GM12878 (cell line): ENCODE results near the gene ABCA10. TPM values are rescaled to one million over a fixed set of nuclear protein-coding genes. Genes with fewer than 3 reads are reported as not detected.

ENCODE experiments used
- ATAC-seq: fragments of 200-7000 bp; cut with Tn5 transposase; 3 replicates; pipeline ENCODE4 v1.9.1; 2020; ENCODE audit warnings: mild to moderate bottlenecking, moderate library complexity
- BruUV-seq: library from RNA; stranded (reverse); fragments of 400-500 nt; replicated peaks from 2 replicates; lab custom pipeline; 2021; lab: Mats Ljungman, UMichigan
- CTCF ChIA-PET: fragments of 300-600 bp; sonication (Branson Sonifier 250); formaldehyde crosslinking; extraction: SDS; loops from one replicate; lab custom pipeline; 2021; ENCODE audit warnings: inconsistent platforms; lab: Yijun Ruan, JAX
- POLR2A ChIA-PET: fragments of 350-600 bp; formaldehyde crosslinking; extraction: SDS; loops from one replicate; lab custom pipeline; 2021; ENCODE audit warnings: inconsistent platforms; lab: Charles Lee
- RAD21 ChIA-PET: fragments of 300-600 bp; sonication (Branson Sonifier 250); formaldehyde crosslinking; loops from one replicate; lab custom pipeline; 2023; ENCODE audit warnings: antibody characterized with exemption; ENCODE audit not compliant: unreplicated experiment; lab: Charles Lee
- SMC1A ChIA-PET: fragments of 300-600 bp; sonication (Branson Sonifier 250); formaldehyde crosslinking; loops from one replicate; lab custom pipeline; 2023; ENCODE audit not compliant: unreplicated experiment, uncharacterized antibody; lab: Charles Lee
- DNase-seq: peaks from one replicate; pipeline ENCODE4 v3.0.0-alpha.2; 2011; ENCODE audit warnings: low read depth, low spot score
- FAIRE-seq: peaks from 3 replicates; lab custom pipeline; 2011; peaks lifted over from hg19 to GRCh38; lab: Jason Lieb, UNC
- H2AFZ ChIP-seq: 2 replicates; pipeline ENCODE4 v1.6.0; 2011; ENCODE audit warnings: low read depth, low read length, control low read depth; ENCODE audit not compliant: control insufficient read depth
- H3K27ac ChIP-seq: 2 replicates; pipeline ENCODE4 v1.5.1; 2011; ENCODE audit warnings: control low read depth; ENCODE audit not compliant: control insufficient read depth, insufficient read depth
- H3K27me3 ChIP-seq, 2 experiments: replicated peaks in 1 of 2; 2 replicates each; pipeline versions ENCODE4 v1.6.0 to v1.6.1; 2011; ENCODE audit warnings: low read length in 1 of 2; ENCODE audit not compliant: control insufficient read depth in 2 of 2, insufficient read depth in 2 of 2
- H3K36me3 ChIP-seq, 2 experiments: 2 replicates each; pipeline ENCODE4 v1.5.1; 2011; ENCODE audit warnings: low read length in 1 of 2; ENCODE audit not compliant: control insufficient read depth in 2 of 2, insufficient read depth in 2 of 2
- H3K4me1 ChIP-seq: 2 replicates; pipeline ENCODE4 v1.6.1; 2011; ENCODE audit warnings: mild to moderate bottlenecking, low read length, moderate library complexity, mixed read lengths; ENCODE audit not compliant: control insufficient read depth, insufficient read depth
- H3K4me2 ChIP-seq: 2 replicates; pipeline ENCODE4 v1.6.0; 2011; ENCODE audit warnings: control low read depth; ENCODE audit not compliant: control insufficient read depth, insufficient read depth
- H3K4me3 ChIP-seq: fragments of 200-600 bp; sonication (generic); 2 replicates; pipeline ENCODE4 v1.5.1; 2016
- H3K79me2 ChIP-seq: 2 replicates; pipeline ENCODE4 v1.6.0; 2011; ENCODE audit warnings: low read length; ENCODE audit not compliant: control insufficient read depth, insufficient read depth
- H3K9ac ChIP-seq: 2 replicates; pipeline ENCODE4 v1.8.0; 2011; ENCODE audit warnings: low read length, control low read depth, mixed read lengths; ENCODE audit not compliant: control insufficient read depth, insufficient read depth
- H3K9me3 ChIP-seq: replicated peaks from 3 replicates; pipeline ENCODE4 v1.5.1; 2011; ENCODE audit warnings: mild to moderate bottlenecking, low read length; ENCODE audit not compliant: control insufficient read depth, insufficient read depth
- H4K20me1 ChIP-seq: 2 replicates; pipeline ENCODE4 v1.6.0; 2011; ENCODE audit not compliant: control insufficient read depth, insufficient read depth
- ATF2 ChIP-seq: IDR thresholded peaks from 2 replicates; pipeline ENCODE4 v1.6.1; 2012; ENCODE audit warnings: low read length, inconsistent platforms
- ATF3 ChIP-seq: IDR thresholded peaks from 2 replicates; pipeline ENCODE4 v1.6.1; 2011; ENCODE audit warnings: low read depth, mild to moderate bottlenecking, low read length, moderate library complexity, borderline replicate concordance; ENCODE audit errors: extremely low read depth
- BMI1 ChIP-seq: fragments of 450-650 bp; IDR thresholded peaks from 2 replicates; pipeline ENCODE4 v1.6.1; 2016; ENCODE audit warnings: mild to moderate bottlenecking, moderate library complexity, borderline replicate concordance
- E4F1 ChIP-seq: fragments of 450-650 bp; IDR thresholded peaks from 2 replicates; pipeline ENCODE4 v1.6.1; 2018; ENCODE audit warnings: borderline replicate concordance, mild to moderate bottlenecking; ENCODE audit not compliant: partially characterized antibody
- EP300 ChIP-seq, 2 experiments: fragments of 150-350 bp in 1 of 2; IDR thresholded peaks; 2 replicates each; pipeline ENCODE4 v1.6.1; 2011 to 2012; ENCODE audit warnings: low read depth in 2 of 2, low read length in 2 of 2, borderline replicate concordance in 1 of 2, improper control_type of control experiment in 1 of 2, inconsistent platforms in 1 of 2; ENCODE audit not compliant: control insufficient read depth in 1 of 2
- JUNB ChIP-seq: IDR thresholded peaks from 2 replicates; pipeline ENCODE4 v1.6.1; 2016; ENCODE audit warnings: antibody characterized with exemption, mild to moderate bottlenecking
- MTA3 ChIP-seq: IDR thresholded peaks from 2 replicates; pipeline ENCODE4 v1.6.1; 2012; ENCODE audit warnings: low read length, inconsistent platforms, borderline replicate concordance
- NFYB ChIP-seq: IDR thresholded peaks from 2 replicates; pipeline ENCODE4 v1.6.1; 2011; ENCODE audit warnings: low read depth, mild to moderate bottlenecking, low read length, improper control_type of control experiment, moderate library complexity; ENCODE audit not compliant: insufficient read depth
- SMC3 ChIP-seq: IDR thresholded peaks from 2 replicates; pipeline ENCODE4 v1.6.1; 2011; ENCODE audit warnings: low read length, improper control_type of control experiment, borderline replicate concordance
- SREBF1 ChIP-seq: IDR thresholded peaks from 2 replicates; pipeline ENCODE4 v1.6.1; 2012; ENCODE audit warnings: mild to moderate bottlenecking, low read length
- SRF ChIP-seq, 2 experiments: IDR thresholded peaks; 2 replicates each; pipeline ENCODE4 v1.6.1; 2011; ENCODE audit warnings: low read depth in 2 of 2, low read length in 2 of 2, mild to moderate bottlenecking in 1 of 2, moderate library complexity in 1 of 2
- SUPT20H ChIP-seq: IDR thresholded peaks from 2 replicates; pipeline ENCODE4 v1.6.1; 2011; ENCODE audit warnings: low read depth, mild to moderate bottlenecking, low read length, moderate library complexity, borderline replicate concordance; ENCODE audit not compliant: control insufficient read depth
- SUZ12 ChIP-seq: fragments of 200-600 bp; sonication (generic); IDR thresholded peaks from one replicate; pipeline ENCODE4 v1.6.1; 2018; ENCODE audit warnings: antibody characterized with exemption, mild to moderate bottlenecking; ENCODE audit not compliant: unreplicated experiment
- YBX1 ChIP-seq: fragments of 450-650 bp; IDR thresholded peaks from 2 replicates; pipeline ENCODE4 v1.6.1; 2016; ENCODE audit warnings: antibody characterized with exemption
- ZBTB4 ChIP-seq: fragments of 450-650 bp; formaldehyde crosslinking; IDR thresholded peaks from 2 replicates; pipeline ENCODE4 v1.4.0; 2022; ENCODE audit warnings: mild to moderate bottlenecking, moderate library complexity
- WGBS: methylation state at CpG from one replicate; pipeline ENCODE4 v1.1.6; 2016; ENCODE audit warnings: low lambda C conversion rate; ENCODE audit not compliant: insufficient replicate concordance, insufficient coverage; ENCODE audit errors: missing lambda C conversion rate; 5-methylcytosine and 5-hydroxymethylcytosine counted together
- in situ Hi-C: fragments of 300-500 bp; cut with MboI; formaldehyde crosslinking; loops from 9 replicates; pipeline ENCODE4 v1.14.3; 2018; ENCODE audit warnings: mixed read lengths
- intact Hi-C: fragments of 100-400 bp; cut with micrococcal nuclease; formaldehyde crosslinking; loops from one replicate; pipeline ENCODE4 v1.14.2; 2022; ENCODE audit not compliant: unreplicated experiment
- polyA plus RNA-seq, 11 experiments: library from polyadenylated mRNA; depleted of rRNA in 4 of 11; unstranded in 6 of 11; stranded (reverse) in 5 of 11; fragments of >200 nt; fragmentation: Nextera tagmentation in 4 of 11; fragmentation: Illumina TruSeq in 1 of 11; extraction: Ambion mirVana in 4 of 11; extraction: Trizol in 1 of 11; gene quantifications; 1 replicate in 1 of 11; 2 replicates in 10 of 11; pipeline versions ENCODE4 v1.2.1 to v1.2.3, GENCODE V29; 2011 to 2016; ENCODE audit warnings: inconsistent platforms in 2 of 11, missing spikeins in 2 of 11, low read depth in 1 of 11
- total RNA-seq, 4 experiments: library from RNA; depleted of rRNA in 3 of 4; stranded (reverse); fragments of >200 nt in 3 of 4; fragmentation: Illumina TruSeq in 1 of 4; extraction: Trizol in 1 of 4; gene quantifications; 2 replicates each; pipeline versions ENCODE4 v1.2.1 to v1.2.3, GENCODE V29; 2013 to 2021

The ABCA10 gene
- total and polyA plus RNA-seq, 10 of the 15 experiments (the other 5 are each of a cell fraction or from before 2014, with no cell fraction given): 0.33 to 3.0 (median 0.83) TPM

GRCh38 chr17:69245617-69246016, 17.0 kb upstream of the ABCA10 start:
- ChIA-PET SMC1A (interaction anchor here (1.3 to 3.1 kb wide), 5 partner anchors 10 to 474 kb away, joined by 4 to 26 read pairs (median 13); no protein-coding TSS in a partner anchor), CTCF (interaction anchor here (0.9 to 7.3 kb wide), 9 partner anchors 9 to 474 kb away, joined by 3 to 90 read pairs (median 9); no protein-coding TSS in a partner anchor), POLR2A (interaction anchor here (0.5 to 0.7 kb wide), 2 partner anchors 120 to 791 kb away, joined by 3 to 5 read pairs; no protein-coding TSS in a partner anchor), RAD21 (interaction anchor here (0.8 to 2.5 kb wide), 2 partner anchors 451 to 470 kb away, joined by 3 to 9 read pairs; no protein-coding TSS in a partner anchor)
- Histone ChIP-seq H3K4me2 (peak overlapping the region; percentile 74; the same call in 1 of the 2 replicates), H3K79me2 (no peaks in the 10 kb centered on the region), H3K9me3 (no peaks in the 10 kb centered on the region), H2AFZ (0 out of 2 replicates have a peak overlapping the region, but pooled peaks have one; percentile 1), H3K27me3 (no peaks in the 10 kb centered on the region), H3K4me3 (no peak overlapping the region), H4K20me1 (no peaks in the 10 kb centered on the region), H3K27ac (peak overlapping the region; percentile 4; the same call in 1 of the 2 replicates), H3K36me3 (peaks cover 0 to 6% of the 10 kb centered on the region in 2 experiments; a peak in 1 of 4 replicates), H3K9ac (no peak overlapping the region), H3K4me1 (no peaks in the 10 kb centered on the region)
- no TSS peak for BruUV-seq
- in situ Hi-C loops: loop anchor here (10.0 kb wide), 1 partner anchor 711 kb away; no protein-coding TSS in a partner anchor
- DNase-seq (no peak), FAIRE-seq (no peak), ATAC-seq (peak; percentile 66)
- intact Hi-C loops: loop anchor here (5.0 kb wide), 1 partner anchor 273 kb away; no protein-coding TSS in a partner anchor
- WGBS: 2% methylated on average over 2 of the region's 2 CpGs
- TF ChIP-seq YBX1 (no peak), BMI1 (no peak), SRF (IDR thresholded peaks at IDR 0.05; ENCODE audit: low read depth in 2 of 2, low read length in 2 of 2) (no peak), MTA3 (no peak), E4F1 (no peak), EP300 (IDR thresholded peaks at IDR 0.05; ENCODE audit: borderline replicate concordance in 1 of 2, control insufficient read depth in 1 of 2, low read depth in 2 of 2, low read length in 2 of 2) (no peak), ATF2 (peak; percentile 52; the same call in 1 of the 2 replicates), SMC3 (no peak), SUZ12 (no peak), SREBF1 (no peak), ATF3 (no peak), ZBTB4 (CRISPR knock-in tag) (no peak), SUPT20H (no peak), JUNB (peak; percentile 51), NFYB (no peak)
